ENCODE data around the gene RALY. TPM values are rescaled to one million over a fixed set of nuclear protein-coding genes. Genes with fewer than 3 reads are reported as not detected.

Gene RALY
- polyA plus RNA-seq, 1 donor, result 110 TPM

DNA sequence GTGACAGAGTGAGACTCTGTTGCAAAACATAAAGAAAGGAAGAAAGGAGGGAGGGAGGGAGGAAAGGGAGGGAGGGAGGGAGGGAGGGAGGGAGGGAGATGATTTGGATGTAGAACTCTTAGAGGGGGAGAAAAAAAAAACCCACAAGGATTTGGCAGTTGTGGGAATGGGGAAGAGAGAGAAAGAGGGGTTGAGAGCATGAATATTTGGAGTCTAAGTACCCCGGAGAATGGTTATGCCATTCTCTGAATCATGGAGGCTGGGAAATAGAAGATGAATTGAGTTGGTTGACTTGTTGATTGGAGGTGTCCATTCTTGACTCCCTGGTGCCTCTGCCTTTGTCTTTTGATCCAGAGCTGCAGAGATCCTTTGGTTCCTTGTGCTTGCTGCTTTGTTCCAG lies 35.7 kb downstream of the RALY start:
- no peak for DNase-seq
- H3K36me3 ChIP-seq (ENCODE audit: control insufficient read depth, insufficient read depth, low read length), result peaks cover 22% of the 10 kb centered on the region
- H3K4me3 ChIP-seq (ENCODE audit: low read length), result no peak overlapping the region
- H3K27ac ChIP-seq (ENCODE audit: low read length), result no peak overlapping the region
- WGBS (ENCODE audit: insufficient coverage, low lambda C conversion rate), result no CpG with 5 or more reads among the region's 1 CpG
- no peaks in the 10 kb centered on the region for H3K27me3 ChIP-seq (ENCODE audit: control insufficient read depth, insufficient read depth, low read length)
- no peaks in the 10 kb centered on the region for H3K9me3 ChIP-seq (ENCODE audit: control insufficient read depth, low read depth, low read length)
- H3K4me1 ChIP-seq (ENCODE audit: control insufficient read depth, insufficient read depth, low read length), result peaks cover 14% of the 10 kb centered on the region

GRCh38 chr20:34030456-34030855 lies 36.7 kb downstream of the RALY start:
- no peak overlapping the region for H3K4me3 ChIP-seq (ENCODE audit: low read length)
- DNase-seq, result no peak
- 100% methylated on average over 1 of the region's 1 CpG for WGBS (ENCODE audit: insufficient coverage, low lambda C conversion rate)

DNA sequence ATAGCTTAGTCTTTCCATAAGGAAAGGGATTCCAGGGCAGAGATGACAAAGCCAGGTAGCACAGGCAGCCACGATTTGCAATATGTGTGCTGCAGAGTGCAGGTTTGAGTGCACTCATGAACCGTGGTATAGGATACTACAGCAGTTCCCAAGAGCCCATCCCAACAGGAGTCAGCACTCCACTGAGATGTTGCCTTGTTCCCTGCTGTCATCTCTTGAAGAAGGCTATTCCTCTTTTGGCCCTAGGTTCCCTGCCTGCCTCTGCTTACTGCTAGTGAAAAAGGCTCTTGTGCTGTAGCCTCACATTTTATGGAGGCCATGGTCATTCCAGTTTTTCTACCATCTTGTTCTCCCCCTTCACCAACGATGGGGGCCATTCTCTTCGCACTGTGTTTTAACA lies 40.2 kb downstream of the RALY start:
- Histone ChIP-seq H3K4me1 (ENCODE audit: control insufficient read depth, insufficient read depth, low read length) (peaks cover 9% of the 10 kb centered on the region), H3K36me3 (ENCODE audit: control insufficient read depth, insufficient read depth, low read length) (peaks cover 22% of the 10 kb centered on the region)
- no CpG with 5 or more reads among the region's 4 CpGs for WGBS (ENCODE audit: insufficient coverage, low lambda C conversion rate)

More at GRCh38 chr20:34030456-34030855, 36.7 kb downstream of the RALY start:
- H3K36me3 ChIP-seq (ENCODE audit: control insufficient read depth, insufficient read depth, low read length), result peaks cover 22% of the 10 kb centered on the region
- H3K4me1 ChIP-seq (ENCODE audit: control insufficient read depth, insufficient read depth, low read length), result peaks cover 4% of the 10 kb centered on the region
- H3K9me3 ChIP-seq (ENCODE audit: control insufficient read depth, low read depth, low read length), result no peaks in the 10 kb centered on the region
- no peaks in the 10 kb centered on the region for H3K27me3 ChIP-seq (ENCODE audit: control insufficient read depth, insufficient read depth, low read length)
- no peak overlapping the region for H3K27ac ChIP-seq (ENCODE audit: low read length)

DNA sequence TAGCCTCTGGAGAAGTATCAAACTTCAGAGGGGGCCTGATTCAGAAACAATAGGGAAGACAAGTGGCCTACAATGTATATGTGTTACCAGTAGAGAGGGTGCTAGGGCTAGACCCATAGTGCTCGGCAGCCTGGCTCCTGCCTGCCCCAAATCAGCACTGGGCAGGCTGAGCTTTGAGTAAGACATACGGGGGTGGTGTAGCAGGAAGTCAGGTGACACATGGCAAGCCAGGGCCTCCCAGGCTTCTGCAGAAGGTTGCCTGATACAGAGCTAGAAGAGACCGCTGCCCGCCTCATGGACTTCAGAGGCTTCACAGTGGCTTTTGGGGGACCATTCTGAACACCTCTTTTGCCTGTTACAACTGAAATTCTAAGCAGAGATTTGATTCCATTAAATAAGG lies 43.4 kb downstream of the RALY start:
- Histone ChIP-seq H3K36me3 (ENCODE audit: control insufficient read depth, insufficient read depth, low read length) (peaks cover 18% of the 10 kb centered on the region), H3K4me1 (ENCODE audit: control insufficient read depth, insufficient read depth, low read length) (peaks cover 23% of the 10 kb centered on the region), H3K4me3 (ENCODE audit: low read length) (no peak overlapping the region), H3K9me3 (ENCODE audit: control insufficient read depth, low read depth, low read length) (no peaks in the 10 kb centered on the region), H3K27ac (ENCODE audit: low read length) (no peak overlapping the region), H3K27me3 (ENCODE audit: control insufficient read depth, insufficient read depth, low read length) (no peaks in the 10 kb centered on the region)
- WGBS (ENCODE audit: insufficient coverage, low lambda C conversion rate), result no CpG with 5 or more reads among the region's 4 CpGs
- DNase-seq, result no peak

More for the DNA sequence above, 40.2 kb downstream of the RALY start:
- no peaks in the 10 kb centered on the region for H3K27me3 ChIP-seq (ENCODE audit: control insufficient read depth, insufficient read depth, low read length)
- H3K27ac ChIP-seq (ENCODE audit: low read length), result no peak overlapping the region
- DNase-seq, result no peak
- H3K4me3 ChIP-seq (ENCODE audit: low read length), result no peak overlapping the region
- H3K9me3 ChIP-seq (ENCODE audit: control insufficient read depth, low read depth, low read length), result no peaks in the 10 kb centered on the region

DNA sequence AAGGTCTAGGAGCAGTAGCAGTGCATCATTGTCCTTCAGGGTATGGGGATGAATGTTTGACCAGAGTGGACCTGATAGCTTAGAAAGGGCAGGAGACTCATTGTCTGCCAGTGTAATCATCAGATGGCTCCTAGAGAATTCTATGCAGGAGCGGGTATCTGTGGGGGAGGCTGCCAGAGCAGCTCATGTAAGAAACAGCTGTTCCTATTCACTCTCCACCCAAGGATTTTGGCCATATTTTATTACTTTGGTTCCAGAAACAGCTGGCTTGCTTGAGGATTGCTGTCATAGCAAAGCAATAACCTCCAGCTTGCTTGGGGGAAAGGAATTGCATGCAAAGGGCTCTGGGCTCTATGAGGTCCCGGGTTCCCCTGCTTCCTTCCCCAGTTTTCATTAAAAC lies 44.1 kb downstream of the RALY start:
- H3K9me3 ChIP-seq (ENCODE audit: control insufficient read depth, low read depth, low read length), result no peaks in the 10 kb centered on the region
- H3K36me3 ChIP-seq (ENCODE audit: control insufficient read depth, insufficient read depth, low read length), result peaks cover 12% of the 10 kb centered on the region
- no CpG with 5 or more reads among the region's 2 CpGs for WGBS (ENCODE audit: insufficient coverage, low lambda C conversion rate)
- H3K4me3 ChIP-seq (ENCODE audit: low read length), result no peak overlapping the region
- peaks cover 23% of the 10 kb centered on the region for H3K4me1 ChIP-seq (ENCODE audit: control insufficient read depth, insufficient read depth, low read length)
- H3K27ac ChIP-seq (ENCODE audit: low read length), result no peak overlapping the region
- DNase-seq, result no peak
- no peaks in the 10 kb centered on the region for H3K27me3 ChIP-seq (ENCODE audit: control insufficient read depth, insufficient read depth, low read length)

DNA sequence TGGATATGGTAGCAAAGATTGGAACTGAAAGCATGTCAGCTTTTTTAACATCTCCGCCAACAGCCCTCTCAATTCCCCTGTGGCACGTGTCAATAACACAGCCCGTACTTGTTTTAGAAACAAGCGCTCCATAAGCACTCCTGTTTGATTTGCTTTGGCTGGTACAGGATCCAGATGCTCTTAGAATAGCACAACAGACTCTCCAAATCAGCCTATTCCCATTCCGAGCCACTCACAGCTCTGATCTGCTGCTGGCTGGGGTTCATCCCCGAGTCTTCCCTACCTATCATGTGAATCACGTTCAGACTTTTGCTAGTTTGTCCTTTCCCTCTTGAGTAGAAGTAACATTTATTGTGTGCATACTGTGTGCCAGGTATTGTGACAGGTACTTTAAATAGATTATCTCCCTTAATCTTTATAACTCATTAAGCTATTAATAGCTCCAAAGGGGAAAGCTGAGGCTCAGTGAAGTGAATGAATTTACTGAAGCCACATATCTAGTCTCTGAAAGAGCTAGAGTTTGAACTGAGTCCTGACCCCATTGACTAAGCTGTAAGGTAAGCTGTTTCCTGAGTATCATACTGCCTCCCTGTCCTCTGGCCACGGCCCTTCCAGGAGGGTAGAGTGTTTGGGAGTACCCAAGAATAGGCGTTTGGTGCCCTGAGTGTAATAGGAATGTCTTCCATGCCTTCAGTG lies 46.7 kb downstream of the RALY start:
- H3K4me3 ChIP-seq (ENCODE audit: low read length), result no peak overlapping the region
- H3K36me3 ChIP-seq (ENCODE audit: control insufficient read depth, insufficient read depth, low read length), result no peaks in the 10 kb centered on the region
- peak; percentile 38 to 71 for DNase-seq
- peak overlapping the region; percentile 21 for H3K27ac ChIP-seq (ENCODE audit: low read length)
- no peaks in the 10 kb centered on the region for H3K27me3 ChIP-seq (ENCODE audit: control insufficient read depth, insufficient read depth, low read length)
- no CpG with 5 or more reads among the region's 9 CpGs for WGBS (ENCODE audit: insufficient coverage, low lambda C conversion rate)
- no peaks in the 10 kb centered on the region for H3K9me3 ChIP-seq (ENCODE audit: control insufficient read depth, low read depth, low read length)
- peaks cover 36% of the 10 kb centered on the region for H3K4me1 ChIP-seq (ENCODE audit: control insufficient read depth, insufficient read depth, low read length)

DNA sequence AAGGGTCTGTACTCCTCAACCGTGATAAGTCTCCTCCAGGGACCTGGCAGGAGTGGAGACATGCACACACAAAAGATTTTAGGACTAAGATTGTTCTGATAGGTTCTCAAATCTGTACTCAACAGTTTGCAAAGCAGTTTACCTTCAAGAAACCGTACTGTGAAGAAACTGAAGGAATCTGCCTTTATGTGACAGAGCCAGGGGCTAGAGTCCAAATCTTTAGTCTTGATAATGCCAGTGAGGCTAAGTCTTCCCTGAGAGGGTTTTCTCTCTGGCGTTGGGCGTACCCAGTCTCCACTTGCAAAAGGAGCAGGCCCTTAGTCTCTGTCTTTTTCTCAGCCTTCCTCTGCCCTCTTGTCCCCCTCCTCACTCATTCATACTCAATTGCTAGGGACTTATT lies 47.5 kb downstream of the RALY start:
- no CpG with 5 or more reads among the region's 4 CpGs for WGBS (ENCODE audit: insufficient coverage, low lambda C conversion rate)
- Histone ChIP-seq H3K4me3 (ENCODE audit: low read length) (no peak overlapping the region), H3K4me1 (ENCODE audit: control insufficient read depth, insufficient read depth, low read length) (peaks cover 43% of the 10 kb centered on the region), H3K27me3 (ENCODE audit: control insufficient read depth, insufficient read depth, low read length) (no peaks in the 10 kb centered on the region), H3K36me3 (ENCODE audit: control insufficient read depth, insufficient read depth, low read length) (no peaks in the 10 kb centered on the region), H3K27ac (ENCODE audit: low read length) (peak overlapping the region; percentile 21), H3K9me3 (ENCODE audit: control insufficient read depth, low read depth, low read length) (no peaks in the 10 kb centered on the region)
- peak; percentile 37 to 62 for DNase-seq

DNA sequence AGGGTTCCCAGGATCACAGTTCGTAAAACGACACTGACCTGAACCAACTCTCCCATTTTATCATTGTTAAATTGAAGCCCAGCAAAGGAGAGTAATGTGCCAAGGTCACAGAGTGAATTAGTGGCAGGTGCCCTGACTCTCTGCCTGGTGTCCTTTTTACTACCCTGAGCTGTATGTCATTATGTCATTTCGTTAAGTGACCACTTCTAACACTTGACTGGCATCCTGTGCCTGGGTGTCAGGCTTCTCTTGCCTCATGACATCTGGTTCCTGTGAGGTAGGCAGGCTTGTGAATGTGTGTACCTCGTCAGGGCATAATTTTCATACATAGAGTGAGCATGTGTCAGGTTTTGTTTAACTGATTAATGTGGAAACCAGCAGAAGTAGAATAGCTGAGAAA lies 48.6 kb downstream of the RALY start:
- no peak overlapping the region for H3K27ac ChIP-seq (ENCODE audit: low read length)
- peaks cover 51% of the 10 kb centered on the region for H3K4me1 ChIP-seq (ENCODE audit: control insufficient read depth, insufficient read depth, low read length)
- no peak for DNase-seq
- H3K27me3 ChIP-seq (ENCODE audit: control insufficient read depth, insufficient read depth, low read length), result no peaks in the 10 kb centered on the region
- no CpG with 5 or more reads among the region's 4 CpGs for WGBS (ENCODE audit: insufficient coverage, low lambda C conversion rate)
- no peaks in the 10 kb centered on the region for H3K9me3 ChIP-seq (ENCODE audit: control insufficient read depth, low read depth, low read length)
- no peaks in the 10 kb centered on the region for H3K36me3 ChIP-seq (ENCODE audit: control insufficient read depth, insufficient read depth, low read length)
- no peak overlapping the region for H3K4me3 ChIP-seq (ENCODE audit: low read length)

DNA sequence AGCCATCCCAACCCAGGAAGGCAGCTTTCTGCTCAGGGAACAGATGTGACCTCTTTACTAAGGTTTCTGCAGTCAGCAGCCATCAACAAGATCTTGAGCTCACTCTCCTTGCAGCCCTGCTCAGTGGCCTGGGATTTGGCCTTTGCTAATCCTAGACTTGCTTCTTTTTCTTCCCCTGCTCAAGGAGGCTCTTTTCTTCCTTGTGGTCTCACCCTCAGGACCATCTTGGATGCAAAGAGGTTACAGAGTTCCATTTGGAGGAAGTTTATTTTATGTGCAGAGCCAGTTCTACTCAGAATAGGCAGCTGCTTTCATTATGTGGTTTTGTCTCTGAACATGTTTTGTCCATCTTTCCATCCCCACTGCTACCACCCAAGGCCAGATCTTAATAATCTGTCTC lies 49.3 kb downstream of the RALY start:
- Histone ChIP-seq H3K36me3 (ENCODE audit: control insufficient read depth, insufficient read depth, low read length) (no peaks in the 10 kb centered on the region), H3K4me3 (ENCODE audit: low read length) (no peak overlapping the region), H3K4me1 (ENCODE audit: control insufficient read depth, insufficient read depth, low read length) (peaks cover 51% of the 10 kb centered on the region), H3K27me3 (ENCODE audit: control insufficient read depth, insufficient read depth, low read length) (no peaks in the 10 kb centered on the region), H3K9me3 (ENCODE audit: control insufficient read depth, low read depth, low read length) (no peaks in the 10 kb centered on the region), H3K27ac (ENCODE audit: low read length) (no peak overlapping the region)
- DNase-seq, result no peak

GRCh38 chr20:34045294-34045693 lies 51.6 kb downstream of the RALY start:
- WGBS (ENCODE audit: insufficient coverage, low lambda C conversion rate), result no CpG with 5 or more reads among the region's 2 CpGs
- Histone ChIP-seq H3K4me1 (ENCODE audit: control insufficient read depth, insufficient read depth, low read length) (peaks cover 51% of the 10 kb centered on the region), H3K27ac (ENCODE audit: low read length) (peak overlapping the region; percentile 69), H3K36me3 (ENCODE audit: control insufficient read depth, insufficient read depth, low read length) (no peaks in the 10 kb centered on the region), H3K9me3 (ENCODE audit: control insufficient read depth, low read depth, low read length) (no peaks in the 10 kb centered on the region), H3K27me3 (ENCODE audit: control insufficient read depth, insufficient read depth, low read length) (no peaks in the 10 kb centered on the region), H3K4me3 (ENCODE audit: low read length) (no peak overlapping the region)
- DNase-seq, result peak; percentile 62 to 74

Data from large intestine (tissue), 3 donors.